ENCODE results near the gene PCNX2. TPM values are rescaled to one million over a fixed set of nuclear protein-coding genes. Genes with fewer than 3 reads are reported as not detected.
A peak's percentile ranks its signal among the peaks of the same experiment; 100 is the strongest.
"Not testable (repeated sequence)": the region's sequence is repeated elsewhere in the genome, so short reads cannot be mapped to it uniquely, and the experiment has no call there.

Gene PCNX2
- total RNA-seq, 1 donor from 2014 or later, result 29.5 TPM

DNA sequence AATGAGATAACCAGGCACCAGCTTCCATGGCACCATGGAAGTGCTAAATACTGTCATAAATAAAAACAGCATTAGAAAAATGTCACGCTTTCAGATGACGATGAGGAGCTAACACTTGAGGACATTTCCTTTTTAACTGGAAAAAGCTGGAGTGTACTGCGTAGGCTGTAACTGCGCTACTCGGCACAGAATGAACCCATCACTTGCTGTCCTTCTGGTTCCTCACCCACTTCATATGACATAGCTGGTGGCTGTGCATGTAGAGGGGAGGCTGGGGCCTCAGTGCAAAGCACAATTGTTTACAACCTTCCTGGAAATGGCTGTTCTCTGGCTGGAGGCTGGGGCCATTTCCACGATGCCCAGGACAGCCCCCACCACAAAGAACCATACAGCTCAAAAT is 289.4 kb downstream of the PCNX2 start:
- no peak for DNase-seq (ENCODE audit: low read depth)
- no peaks in the 10 kb centered on the region for H3K36me3 ChIP-seq (ENCODE audit: control insufficient read depth, insufficient read depth, low read length)
- TF ChIP-seq, protein P1, sequence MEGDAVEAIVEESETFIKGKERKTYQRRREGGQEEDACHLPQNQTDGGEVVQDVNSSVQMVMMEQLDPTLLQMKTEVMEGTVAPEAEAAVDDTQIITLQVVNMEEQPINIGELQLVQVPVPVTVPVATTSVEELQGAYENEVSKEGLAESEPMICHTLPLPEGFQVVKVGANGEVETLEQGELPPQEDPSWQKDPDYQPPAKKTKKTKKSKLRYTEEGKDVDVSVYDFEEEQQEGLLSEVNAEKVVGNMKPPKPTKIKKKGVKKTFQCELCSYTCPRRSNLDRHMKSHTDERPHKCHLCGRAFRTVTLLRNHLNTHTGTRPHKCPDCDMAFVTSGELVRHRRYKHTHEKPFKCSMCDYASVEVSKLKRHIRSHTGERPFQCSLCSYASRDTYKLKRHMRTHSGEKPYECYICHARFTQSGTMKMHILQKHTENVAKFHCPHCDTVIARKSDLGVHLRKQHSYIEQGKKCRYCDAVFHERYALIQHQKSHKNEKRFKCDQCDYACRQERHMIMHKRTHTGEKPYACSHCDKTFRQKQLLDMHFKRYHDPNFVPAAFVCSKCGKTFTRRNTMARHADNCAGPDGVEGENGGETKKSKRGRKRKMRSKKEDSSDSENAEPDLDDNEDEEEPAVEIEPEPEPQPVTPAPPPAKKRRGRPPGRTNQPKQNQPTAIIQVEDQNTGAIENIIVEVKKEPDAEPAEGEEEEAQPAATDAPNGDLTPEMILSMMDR (IDR thresholded peaks at IDR 0.05; ENCODE audit: insufficient read depth, low read length, poor library complexity, severe bottlenecking), result no peak
- no peaks in the 10 kb centered on the region for H3K27me3 ChIP-seq (ENCODE audit: control insufficient read depth, insufficient read depth, low read length)
- H3K4me3 ChIP-seq (ENCODE audit: low read depth, low read length), result no peak overlapping the region

DNA sequence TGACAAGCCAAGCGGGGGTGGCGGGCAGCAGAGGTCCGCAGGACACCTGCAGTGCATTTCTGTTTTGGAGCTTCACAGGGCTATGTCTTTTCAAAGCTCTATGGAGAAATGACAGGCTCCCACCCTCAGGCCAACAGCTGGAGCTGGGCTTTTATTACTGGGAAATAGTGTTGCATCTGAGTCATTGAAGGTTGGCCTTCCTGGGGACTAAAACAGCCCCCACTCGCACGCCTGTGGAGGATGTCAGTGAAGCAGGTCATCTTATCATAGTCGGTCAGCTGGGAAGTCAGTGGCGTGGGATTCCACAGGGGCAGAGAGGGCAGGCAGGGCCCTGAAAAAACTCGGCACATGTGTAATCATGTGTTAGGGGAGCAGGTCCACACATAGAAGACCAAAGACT is 289.8 kb downstream of the PCNX2 start:
- TF ChIP-seq, protein P1 (IDR thresholded peaks at IDR 0.05; ENCODE audit: insufficient read depth, low read length, poor library complexity, severe bottlenecking), result no peak
- DNase-seq (ENCODE audit: low read depth), result peak; percentile 34
- no peaks in the 10 kb centered on the region for H3K27me3 ChIP-seq (ENCODE audit: control insufficient read depth, insufficient read depth, low read length)

DNA sequence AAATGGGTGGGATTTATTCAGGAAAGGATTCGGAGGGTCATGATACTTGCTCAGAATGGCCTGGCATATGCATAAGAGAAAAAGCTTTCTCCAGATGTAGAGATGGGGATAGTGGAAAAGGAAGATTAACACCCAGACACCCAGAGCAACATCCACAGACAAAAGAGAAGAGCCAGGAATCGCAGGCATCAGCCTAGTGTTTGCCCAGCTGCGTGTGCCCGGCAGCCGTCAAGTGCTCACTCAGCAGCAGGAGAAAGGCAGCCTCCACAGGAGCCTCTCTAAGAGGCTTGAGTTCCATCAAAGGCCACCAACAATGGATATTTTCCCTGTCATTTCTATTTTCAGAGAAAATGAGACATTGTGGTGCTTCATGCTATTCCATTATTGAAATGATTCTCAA is 290.4 kb downstream of the PCNX2 start:
- H3K36me3 ChIP-seq (ENCODE audit: control insufficient read depth, insufficient read depth, low read length), result no peaks in the 10 kb centered on the region
- TF ChIP-seq, protein P1 (IDR thresholded peaks at IDR 0.05; ENCODE audit: insufficient read depth, low read length, poor library complexity, severe bottlenecking), result no peak
- no peak for DNase-seq (ENCODE audit: low read depth)
- H3K4me3 ChIP-seq (ENCODE audit: low read depth, low read length), result no peak overlapping the region
- H3K27me3 ChIP-seq (ENCODE audit: control insufficient read depth, insufficient read depth, low read length), result no peaks in the 10 kb centered on the region

More for the DNA sequence above, 289.8 kb downstream of the PCNX2 start:
- H3K36me3 ChIP-seq (ENCODE audit: control insufficient read depth, insufficient read depth, low read length), result no peaks in the 10 kb centered on the region
- H3K4me3 ChIP-seq (ENCODE audit: low read depth, low read length), result no peak overlapping the region

DNA sequence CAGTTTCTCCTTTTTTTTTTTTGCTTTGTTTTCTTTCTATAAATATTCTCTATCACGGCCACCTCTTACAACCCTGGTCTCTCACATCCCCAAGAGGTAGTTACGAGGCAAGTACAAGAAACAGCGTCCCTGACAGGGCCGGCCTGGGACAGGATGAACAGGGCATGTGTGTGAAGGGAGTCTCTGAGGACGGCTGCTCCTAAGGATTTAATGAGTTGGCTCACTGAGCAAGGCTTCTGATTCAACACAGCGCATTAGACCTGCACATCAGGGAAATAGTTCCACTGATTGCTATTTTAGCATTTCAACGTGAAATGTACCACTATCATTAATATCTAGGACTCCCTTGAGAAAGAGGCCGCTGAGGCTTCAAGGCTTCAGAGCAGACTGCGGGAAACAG is 291.1 kb downstream of the PCNX2 start:
- no peak for DNase-seq (ENCODE audit: low read depth)
- no peaks in the 10 kb centered on the region for H3K36me3 ChIP-seq (ENCODE audit: control insufficient read depth, insufficient read depth, low read length)
- no peaks in the 10 kb centered on the region for H3K27me3 ChIP-seq (ENCODE audit: control insufficient read depth, insufficient read depth, low read length)
- TF ChIP-seq, protein P1 (IDR thresholded peaks at IDR 0.05; ENCODE audit: insufficient read depth, low read length, poor library complexity, severe bottlenecking), result no peak
- H3K4me3 ChIP-seq (ENCODE audit: low read depth, low read length), result no peak overlapping the region

DNA sequence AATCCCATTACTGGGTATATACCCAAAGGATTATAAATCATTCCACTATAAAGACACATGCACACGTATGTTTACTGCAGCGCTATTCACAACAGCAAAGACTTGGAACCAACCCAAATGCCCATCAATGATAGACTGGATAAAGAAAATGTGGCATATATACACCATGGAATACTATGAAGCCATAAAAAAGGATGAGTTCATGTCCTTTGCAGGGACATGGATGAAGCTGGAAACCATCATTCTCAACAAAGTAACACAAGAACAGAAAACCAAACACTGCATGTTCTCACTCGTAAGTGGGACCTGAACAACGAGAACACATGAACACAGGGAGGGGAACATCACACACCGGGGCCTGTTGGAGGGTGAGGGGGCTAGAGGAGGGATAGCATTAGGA is 291.9 kb downstream of the PCNX2 start:
- not testable (repeated sequence) for DNase-seq (ENCODE audit: low read depth); H3K4me3 ChIP-seq (ENCODE audit: low read depth, low read length); H3K36me3 ChIP-seq (ENCODE audit: control insufficient read depth, insufficient read depth, low read length); H3K27me3 ChIP-seq (ENCODE audit: control insufficient read depth, insufficient read depth, low read length)

DNA sequence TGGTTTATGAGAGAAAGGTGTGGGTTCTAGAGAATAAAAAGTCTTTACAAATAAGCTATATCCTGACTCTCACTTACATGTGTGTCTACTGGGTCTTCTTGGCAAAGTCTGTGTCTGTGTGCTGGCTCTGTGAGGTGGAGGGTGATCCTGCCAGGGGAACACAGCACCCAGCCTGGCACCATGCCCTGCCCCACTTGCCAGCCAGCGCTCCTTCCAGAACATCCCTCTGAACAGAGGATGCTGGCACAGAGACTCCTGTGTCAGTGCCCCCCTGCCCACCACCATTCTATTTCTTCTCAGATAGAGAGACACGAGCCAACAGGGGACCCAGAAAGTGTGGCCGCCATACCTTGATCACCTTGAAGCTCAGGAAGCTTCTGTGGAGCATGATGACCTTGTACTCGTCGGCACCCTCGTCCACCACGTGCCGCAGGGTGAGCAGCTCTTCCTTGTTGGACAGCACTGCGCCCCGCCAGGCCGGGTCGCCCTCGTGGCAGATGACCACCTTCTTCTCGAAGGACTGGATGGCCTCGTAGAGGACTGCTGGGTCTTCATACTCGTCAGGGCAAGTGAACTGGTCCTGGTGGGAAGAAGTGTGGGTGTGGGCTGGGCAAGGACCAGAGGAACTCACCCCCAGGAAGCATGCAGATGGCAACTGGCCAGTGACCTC is 295.4 kb downstream of the PCNX2 start:
- no peaks in the 10 kb centered on the region for H3K27me3 ChIP-seq (ENCODE audit: control insufficient read depth, insufficient read depth, low read length)
- H3K4me3 ChIP-seq (ENCODE audit: low read depth, low read length), result no peak overlapping the region
- no peak for DNase-seq (ENCODE audit: low read depth)
- H3K36me3 ChIP-seq (ENCODE audit: control insufficient read depth, insufficient read depth, low read length), result no peaks in the 10 kb centered on the region
- TF ChIP-seq, protein P1 (IDR thresholded peaks at IDR 0.05; ENCODE audit: insufficient read depth, low read length, poor library complexity, severe bottlenecking), result no peak
